PC-9 (cell line): ENCODE data around the gene CCDC18. TPM values are rescaled to one million over a fixed set of nuclear protein-coding genes. Genes with fewer than 3 reads are reported as not detected.

Experiments
- BruUV-seq: library from RNA; stranded (reverse); fragments of 400-500 nt; replicated peaks from 2 replicates; lab custom pipeline; 2021; lab: Mats Ljungman, UMichigan
- CTCF ChIA-PET: fragments of 300-600 bp; sonication (Branson Sonifier 250); formaldehyde crosslinking; loops from one replicate; lab custom pipeline; 2022; ENCODE audit warnings: antibody characterized with exemption; lab: Charles Lee
- POLR2A ChIA-PET: fragments of 300-600 bp; sonication (Branson Sonifier 250); formaldehyde crosslinking; loops from one replicate; lab custom pipeline; 2022; ENCODE audit warnings: antibody characterized with exemption; ENCODE audit not compliant: unreplicated experiment; lab: Charles Lee
- DNase-seq, 2 experiments: peaks; one replicate each; pipeline versions ENCODE4 v3.0.0 to v3.0.0-alpha.2; 2015 to 2022; ENCODE audit warnings: mixed read lengths in 1 of 2
- H2AFZ ChIP-seq: fragments of 200-600 bp; sonication (generic); 2 replicates; pipeline ENCODE4 v1.8.1; 2017; ENCODE audit warnings: antibody characterized with exemption
- H3F3A ChIP-seq: fragments of 200-600 bp; sonication (generic); 2 replicates; pipeline ENCODE4 v1.8.1; 2017; ENCODE audit warnings: antibody characterized with exemption, mild to moderate bottlenecking, low read depth; ENCODE audit not compliant: insufficient read depth
- H3K27ac ChIP-seq: fragments of 200-600 bp; sonication (generic); 2 replicates; pipeline ENCODE4 v1.6.1; 2016; ENCODE audit warnings: mixed run types
- H3K27me3 ChIP-seq: fragments of 200-600 bp; sonication (generic); 2 replicates; pipeline ENCODE4 v1.6.1; 2016; ENCODE audit warnings: low read depth, mixed run types; ENCODE audit not compliant: insufficient read depth
- H3K36me3 ChIP-seq: fragments of 200-600 bp; sonication (generic); 2 replicates; pipeline ENCODE4 v1.6.1; 2016; ENCODE audit warnings: low read depth, mixed run types
- H3K4me1 ChIP-seq: fragments of 200-600 bp; sonication (generic); replicated peaks from 2 replicates; pipeline ENCODE4 v1.6.1; 2016; ENCODE audit warnings: mixed run types; ENCODE audit not compliant: insufficient read depth
- H3K4me2 ChIP-seq: fragments of 200-600 bp; sonication (generic); 2 replicates; pipeline ENCODE4 v1.6.1; 2017; ENCODE audit warnings: mixed run types
- H3K4me3 ChIP-seq: fragments of 200-600 bp; sonication (generic); 2 replicates; pipeline ENCODE4 v1.6.1; 2016; ENCODE audit warnings: mixed run types
- H3K79me2 ChIP-seq: fragments of 200-600 bp; sonication (generic); 2 replicates; pipeline ENCODE4 v1.6.1; 2017; ENCODE audit warnings: low read depth, mixed run types
- H3K9me2 ChIP-seq: fragments of 200-600 bp; sonication (generic); 2 replicates; pipeline ENCODE4 v1.8.1; 2017; ENCODE audit warnings: mild to moderate bottlenecking; ENCODE audit not compliant: insufficient read depth
- H3K9me3 ChIP-seq: fragments of 200-600 bp; sonication (generic); 2 replicates; pipeline ENCODE4 v1.8.1; 2016; ENCODE audit warnings: low read depth; ENCODE audit not compliant: insufficient read depth
- H4K20me1 ChIP-seq: fragments of 200-600 bp; sonication (generic); 2 replicates; pipeline ENCODE4 v1.8.1; 2017; ENCODE audit not compliant: insufficient read depth
- EZH2 ChIP-seq: fragments of 200-600 bp; sonication (generic); IDR thresholded peaks from 2 replicates; pipeline ENCODE4 v1.8.0; 2017; ENCODE audit warnings: antibody characterized with exemption, low read depth
- intact Hi-C: fragments of 100-400 bp; cut with micrococcal nuclease; formaldehyde crosslinking; loops from one replicate; pipeline ENCODE4 v1.10.0; 2022; ENCODE audit not compliant: unreplicated experiment
- total RNA-seq: library from RNA; stranded (reverse); gene quantifications from 2 replicates; pipeline ENCODE4 v1.2.3, GENCODE V29; 2021
- TF ChIP-seq, protein P1 (sequence below): fragments of 200-600 bp; sonication (generic); conservative IDR thresholded peaks from 2 replicates; pipeline ENCODE4 v1.6.1; 2017; ENCODE audit warnings: mixed run types, antibody characterized with exemption, mild to moderate bottlenecking, moderate library complexity

CCDC18 gene
- total RNA-seq, 1 experiment from 2014 or later: 15.4 TPM

- TF ChIP-seq EZH2: no peak
- TF ChIP-seq, protein P1, sequence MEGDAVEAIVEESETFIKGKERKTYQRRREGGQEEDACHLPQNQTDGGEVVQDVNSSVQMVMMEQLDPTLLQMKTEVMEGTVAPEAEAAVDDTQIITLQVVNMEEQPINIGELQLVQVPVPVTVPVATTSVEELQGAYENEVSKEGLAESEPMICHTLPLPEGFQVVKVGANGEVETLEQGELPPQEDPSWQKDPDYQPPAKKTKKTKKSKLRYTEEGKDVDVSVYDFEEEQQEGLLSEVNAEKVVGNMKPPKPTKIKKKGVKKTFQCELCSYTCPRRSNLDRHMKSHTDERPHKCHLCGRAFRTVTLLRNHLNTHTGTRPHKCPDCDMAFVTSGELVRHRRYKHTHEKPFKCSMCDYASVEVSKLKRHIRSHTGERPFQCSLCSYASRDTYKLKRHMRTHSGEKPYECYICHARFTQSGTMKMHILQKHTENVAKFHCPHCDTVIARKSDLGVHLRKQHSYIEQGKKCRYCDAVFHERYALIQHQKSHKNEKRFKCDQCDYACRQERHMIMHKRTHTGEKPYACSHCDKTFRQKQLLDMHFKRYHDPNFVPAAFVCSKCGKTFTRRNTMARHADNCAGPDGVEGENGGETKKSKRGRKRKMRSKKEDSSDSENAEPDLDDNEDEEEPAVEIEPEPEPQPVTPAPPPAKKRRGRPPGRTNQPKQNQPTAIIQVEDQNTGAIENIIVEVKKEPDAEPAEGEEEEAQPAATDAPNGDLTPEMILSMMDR: no peak
- Histone ChIP-seq H3K27ac (no peak overlapping the region), H3F3A (peaks cover 50% of the 10 kb centered on the region), H2AFZ (no peak overlapping the region), H3K79me2 (no peaks in the 10 kb centered on the region), H3K9me3 (no peaks in the 10 kb centered on the region), H3K4me1 (no peaks in the 10 kb centered on the region), H3K4me2 (no peak overlapping the region), H3K9me2 (peaks cover 3% of the 10 kb centered on the region; the same call in 1 of the 2 replicates), H3K27me3 (no peaks in the 10 kb centered on the region), H3K4me3 (no peak overlapping the region), H4K20me1 (peaks cover 23% of the 10 kb centered on the region), H3K36me3 (peaks cover 65% of the 10 kb centered on the region)
- intact Hi-C loops: no loop called here
- no TSS peak for BruUV-seq
- no peak for DNase-seq
- ChIA-PET CTCF (no interaction called here), POLR2A (no interaction called here)
These were observed 27.7 kb upstream of the CCDC18 start for GRCh38 chr1:93152835-93153234.

DNA sequence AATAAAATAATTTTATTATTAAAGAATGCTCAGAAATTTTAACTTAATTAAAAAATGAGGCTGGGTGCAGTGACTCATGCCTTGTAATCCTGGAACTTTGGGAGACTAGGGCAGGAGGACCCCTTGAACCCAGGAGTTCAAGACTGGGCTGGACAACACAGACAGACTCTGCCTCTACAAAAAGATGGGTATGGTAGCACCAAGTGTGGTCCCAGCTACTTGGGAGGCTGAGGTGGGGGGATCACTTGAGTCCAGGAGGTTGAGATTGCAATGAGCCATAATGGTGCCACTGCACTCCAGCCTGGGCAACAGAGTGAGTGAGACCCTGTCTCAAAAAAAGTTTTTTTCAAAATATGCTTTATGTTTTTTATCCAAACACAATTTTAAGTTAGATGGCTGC, 25.6 kb upstream of the CCDC18 start:
- no TSS peak for BruUV-seq
- no peak overlapping the region for H3K4me2 ChIP-seq
- POLR2A ChIA-PET: no interaction called here
- intact Hi-C loops: no loop called here
- H3K27me3 ChIP-seq: no peaks in the 10 kb centered on the region
- TF ChIP-seq EZH2: no peak
- TF ChIP-seq, protein P1: no peak
- no peaks in the 10 kb centered on the region for H3K4me1 ChIP-seq
- H3K27ac ChIP-seq: no peak overlapping the region
- H3K9me3 ChIP-seq: no peaks in the 10 kb centered on the region
- H2AFZ ChIP-seq: no peak overlapping the region
- H3K4me3 ChIP-seq: no peak overlapping the region
- H3F3A ChIP-seq: peaks cover 43% of the 10 kb centered on the region
- H3K36me3 ChIP-seq: peaks cover 69% of the 10 kb centered on the region
- 0 out of 2 replicates have a peak, but pooled peaks cover 4% of the 10 kb centered on the region for H3K79me2 ChIP-seq
- CTCF ChIA-PET: no interaction called here
- H3K9me2 ChIP-seq: peaks cover 3% of the 10 kb centered on the region; the same call in 1 of the 2 replicates
- H4K20me1 ChIP-seq: peaks cover 20% of the 10 kb centered on the region
- no peak for DNase-seq

- Histone ChIP-seq H3K4me2 (no peak overlapping the region), H3K4me3 (no peak overlapping the region), H3K27ac (no peak overlapping the region), H3K27me3 (no peaks in the 10 kb centered on the region), H3K79me2 (peaks cover 9% of the 10 kb centered on the region; the same call in 1 of the 2 replicates), H3F3A (peaks cover 45% of the 10 kb centered on the region), H3K4me1 (no peaks in the 10 kb centered on the region), H3K9me2 (peaks cover 3% of the 10 kb centered on the region; the same call in 1 of the 2 replicates), H3K9me3 (no peaks in the 10 kb centered on the region), H3K36me3 (peaks cover 68% of the 10 kb centered on the region), H2AFZ (no peak overlapping the region), H4K20me1 (peaks cover 24% of the 10 kb centered on the region)
- POLR2A ChIA-PET: interaction anchor here (0.6 kb wide), 1 partner anchor 316 kb away, joined by 4 read pairs; no protein-coding TSS in a partner anchor
- no TSS peak for BruUV-seq
- TF ChIP-seq, protein P1: no peak
- no peak for TF ChIP-seq EZH2
- CTCF ChIA-PET: interaction anchor here (0.6 kb wide), 1 partner anchor 320 kb away, joined by 7 read pairs; no protein-coding TSS in a partner anchor
- no peak for DNase-seq
- intact Hi-C loops: no loop called here
These were observed 25.2 kb upstream of the CCDC18 start for GRCh38 chr1:93155335-93155734.
